HG02852 (cell line): ENCODE data around the gene ATP9B.

Experiments
- ATAC-seq: cut with Tn5 transposase; IDR thresholded peaks from one replicate; pipeline ENCODE4 v1.9.1; 2021; ENCODE audit warnings: mild to moderate bottlenecking, moderate library complexity; ENCODE audit not compliant: unreplicated experiment

The ATP9B gene

DNA sequence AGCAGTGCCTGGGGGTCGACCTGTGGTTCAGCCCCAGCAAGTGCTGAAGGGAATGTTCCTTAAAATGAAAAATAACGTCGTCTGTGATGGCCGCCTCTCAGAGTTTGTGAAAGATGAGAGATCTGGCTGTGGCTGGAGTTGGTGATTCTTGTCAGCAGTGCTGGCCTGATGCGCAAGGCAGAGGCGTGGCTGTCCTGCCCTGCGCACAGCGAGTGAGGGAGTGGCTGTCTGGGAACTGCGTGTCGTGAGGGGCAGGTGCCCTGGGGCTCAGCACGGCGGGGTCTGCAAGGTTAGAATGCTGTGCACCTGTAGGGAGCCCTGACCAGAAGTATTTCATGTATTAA, 335.3 kb downstream of the ATP9B start:
- ATAC-seq: no peak

DNA sequence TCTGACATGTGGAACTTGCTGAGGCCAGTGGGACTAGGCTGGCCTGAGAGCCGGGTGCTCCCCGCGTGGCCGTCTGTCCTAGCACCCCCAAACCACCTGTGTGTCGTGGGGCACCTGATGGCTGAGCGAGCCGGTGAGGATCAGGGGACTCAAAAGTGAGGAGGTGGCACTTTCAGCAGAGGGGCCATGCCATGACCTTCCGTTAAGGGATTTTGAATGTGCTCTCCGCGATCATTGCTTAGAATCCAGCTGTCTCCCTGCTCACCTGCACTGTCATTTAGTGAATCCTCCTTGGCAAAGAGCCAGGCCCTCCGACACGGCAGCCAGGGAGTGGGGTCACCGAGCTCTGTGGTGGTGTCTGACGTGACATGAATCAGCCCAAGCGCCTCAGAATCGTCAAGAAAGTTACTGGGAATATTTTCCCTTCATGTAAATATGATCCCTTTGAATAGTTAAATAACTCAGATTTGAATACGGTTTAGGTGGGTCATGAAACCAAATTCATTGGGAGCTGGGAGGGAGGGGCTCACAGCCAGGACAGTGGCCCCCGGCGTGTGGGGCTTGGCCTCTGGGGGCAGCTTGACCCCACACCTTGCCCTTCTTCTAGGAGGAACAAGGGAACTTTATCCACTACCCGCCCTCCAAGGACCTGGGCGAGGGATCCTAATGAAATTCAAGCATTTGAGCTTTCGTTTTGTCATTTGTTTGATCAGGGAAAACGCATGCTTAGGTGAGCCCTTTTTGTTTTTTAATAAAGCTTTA, 336.0 kb downstream of the ATP9B start:
- ATAC-seq: no peak

- peak; percentile 81 for ATAC-seq
These were observed 336.8 kb downstream of the ATP9B start for GRCh38 chr18:79405781-79406575.

GRCh38 chr18:79406708-79407107, 337.5 kb downstream of the ATP9B start:
- ATAC-seq: no peak

DNA sequence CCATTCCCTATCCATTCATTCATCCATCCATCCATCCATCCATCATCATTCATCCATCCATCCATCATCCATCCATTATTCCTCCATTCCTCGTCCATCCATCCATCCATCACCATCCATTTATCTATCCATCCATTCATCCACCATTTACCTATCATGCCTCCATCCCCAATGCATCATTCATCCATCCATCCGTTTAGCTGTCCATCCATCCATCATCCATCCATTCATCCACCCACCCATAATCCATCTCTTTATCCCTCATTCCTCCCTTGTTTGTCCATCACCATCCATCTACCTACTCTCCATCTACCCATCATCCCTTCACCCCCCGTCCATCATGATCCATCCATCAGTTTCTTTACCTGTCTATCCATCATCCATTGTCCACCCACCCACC, 340.1 kb downstream of the ATP9B start:
- no peak for ATAC-seq

DNA sequence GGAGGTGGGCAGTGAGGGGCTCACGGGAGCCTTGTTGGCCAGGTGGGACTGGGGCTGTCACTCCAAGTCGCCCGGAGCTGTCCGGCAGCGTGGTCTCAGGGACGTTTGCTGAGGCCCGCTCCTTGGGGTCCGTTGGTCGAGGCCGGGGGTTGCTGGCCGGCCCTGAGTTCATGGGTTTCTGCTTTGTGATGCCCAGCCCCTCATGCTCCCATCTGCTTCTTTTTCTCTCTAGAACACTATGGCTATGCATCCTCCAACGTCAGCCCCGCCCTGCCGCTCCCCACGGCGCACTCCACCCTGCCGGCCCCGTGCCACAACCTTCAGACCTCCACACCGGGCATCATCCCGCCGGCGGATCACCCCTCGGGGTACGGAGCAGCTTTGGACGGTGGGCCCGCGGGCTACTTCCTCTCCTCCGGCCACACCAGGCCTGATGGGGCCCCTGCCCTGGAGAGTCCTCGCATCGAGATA, 341.0 kb downstream of the ATP9B start:
- no peak for ATAC-seq

- no peak for ATAC-seq
These were observed 341.8 kb downstream of the ATP9B start for GRCh38 chr18:79410731-79411613.

DNA sequence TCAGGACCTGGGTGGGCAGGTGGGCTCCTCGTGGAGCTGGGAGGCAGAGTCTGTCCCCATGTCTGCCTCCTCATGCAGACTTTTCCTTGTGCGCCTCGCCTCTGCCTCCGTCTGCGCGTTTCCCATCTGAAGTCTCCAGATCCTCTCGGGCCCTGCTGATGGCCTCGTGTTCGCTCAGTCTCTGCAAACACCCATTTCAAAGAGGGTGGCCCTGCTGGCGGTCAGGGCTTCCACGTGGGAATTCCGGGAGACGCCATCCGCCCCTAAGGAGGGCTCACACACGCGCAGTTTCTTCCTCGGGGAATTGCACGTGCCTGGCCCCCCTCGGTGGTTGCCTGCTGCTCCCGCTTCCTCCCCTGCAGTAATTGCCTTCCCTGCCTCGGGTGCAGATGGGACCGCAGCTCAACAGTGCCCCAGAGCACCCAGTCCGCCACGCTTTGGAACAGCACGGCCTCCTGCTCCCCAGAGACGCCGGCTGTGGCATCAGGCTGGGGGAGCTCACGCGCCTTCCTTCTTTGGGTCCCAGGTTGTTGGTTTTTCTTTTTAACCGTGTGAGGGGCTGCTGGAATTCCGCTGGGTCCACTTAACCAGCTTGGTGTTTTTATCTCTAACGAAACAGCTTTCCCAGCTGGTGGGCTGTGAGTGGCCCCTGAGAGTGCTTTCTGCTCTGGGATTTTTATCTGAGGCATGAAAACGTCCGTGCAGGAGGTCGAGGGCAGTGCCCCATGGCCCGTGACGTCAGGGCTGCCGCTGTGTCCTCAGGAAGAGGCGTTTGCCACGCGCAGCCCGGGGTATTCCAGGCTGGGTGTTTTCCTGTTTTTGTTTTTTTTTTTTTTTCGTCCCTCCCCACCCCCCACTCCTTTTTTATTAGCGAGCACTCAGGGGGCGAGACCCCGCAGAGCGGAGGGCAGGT, 342.7 kb downstream of the ATP9B start:
- ATAC-seq: no peak

DNA sequence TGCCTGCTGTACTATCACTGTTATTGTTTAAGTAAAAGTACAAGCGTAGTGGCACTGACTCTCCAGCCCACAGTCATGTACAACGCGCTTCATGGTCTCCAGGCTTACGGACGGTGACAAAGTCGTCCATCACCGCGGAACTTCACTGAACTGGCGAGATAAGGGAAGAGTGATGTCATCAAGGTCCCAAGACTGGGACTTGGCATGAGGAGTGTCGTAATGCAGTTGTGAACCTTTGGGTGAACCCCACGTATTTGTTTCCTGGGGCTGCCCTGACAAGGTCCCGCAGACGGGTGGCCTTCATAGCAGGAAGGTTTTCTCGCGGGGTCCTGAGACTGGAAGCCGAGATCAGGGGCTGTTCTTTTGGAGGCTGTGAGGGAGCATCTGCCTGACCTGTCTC, 343.8 kb downstream of the ATP9B start:
- ATAC-seq: no peak

DNA sequence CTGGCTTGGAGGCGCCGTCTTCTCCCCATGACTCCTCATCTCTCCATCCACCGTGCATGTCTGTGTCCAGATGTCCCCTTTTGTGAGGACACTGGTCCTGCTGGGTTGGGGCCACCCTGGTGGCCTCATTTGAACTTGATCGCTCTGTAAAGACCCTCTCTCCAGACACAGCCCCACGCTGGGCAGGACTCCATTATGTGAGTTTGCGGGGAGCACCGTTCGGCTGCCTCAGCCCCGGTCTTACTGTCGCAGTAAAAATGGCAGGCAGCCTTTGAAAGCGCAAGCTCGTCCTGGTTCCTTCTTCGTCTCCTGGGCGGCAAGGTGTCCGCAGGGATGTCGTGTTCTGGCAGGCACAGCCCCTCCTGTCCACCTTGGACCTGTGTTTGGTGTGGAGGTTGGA, 344.2 kb downstream of the ATP9B start:
- ATAC-seq: no peak

DNA sequence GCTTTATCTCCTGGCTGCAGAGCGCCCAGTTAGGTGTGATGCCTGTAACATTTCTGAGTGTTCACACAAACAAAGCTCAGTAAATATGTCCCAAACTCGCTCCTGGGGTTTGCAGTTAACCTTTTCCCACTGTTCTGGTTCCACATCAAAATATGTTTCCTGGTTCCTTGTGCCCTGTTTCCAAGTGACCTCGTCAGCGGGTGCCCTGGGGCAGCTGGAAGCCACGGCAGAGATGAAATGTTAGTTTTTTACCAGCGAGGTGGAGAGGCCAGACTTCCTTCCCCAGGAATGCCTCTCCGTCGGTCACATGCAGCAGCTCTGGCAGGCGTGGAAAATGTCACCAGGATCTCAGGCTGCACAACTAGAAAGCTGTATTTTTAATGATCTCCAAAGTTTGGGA, 344.7 kb downstream of the ATP9B start:
- no peak for ATAC-seq

GRCh38 chr18:79416022-79416676, 347.0 kb downstream of the ATP9B start:
- ATAC-seq: no peak

- no peak for ATAC-seq
These were observed 347.5 kb downstream of the ATP9B start for GRCh38 chr18:79416677-79417052.

DNA sequence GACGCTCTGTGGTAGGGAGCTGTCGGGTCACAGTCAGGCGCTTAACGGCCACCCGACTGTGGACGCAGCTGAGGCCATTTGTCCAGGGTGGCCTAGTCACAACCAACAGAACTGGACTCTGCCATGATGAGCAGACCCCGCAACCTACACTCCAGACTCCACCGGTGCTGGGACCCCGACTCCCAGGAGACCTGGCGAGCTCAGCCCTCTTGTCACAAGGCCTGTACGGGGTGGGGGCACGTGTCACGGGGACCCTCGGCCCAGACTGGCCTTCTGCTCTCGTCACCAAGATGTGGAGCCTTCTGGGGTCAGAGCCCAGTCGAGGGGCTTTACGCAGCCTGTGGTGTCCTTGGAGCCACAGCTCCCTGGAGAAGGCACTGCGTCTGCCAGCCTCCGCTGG, 349.0 kb downstream of the ATP9B start:
- ATAC-seq: no peak

DNA sequence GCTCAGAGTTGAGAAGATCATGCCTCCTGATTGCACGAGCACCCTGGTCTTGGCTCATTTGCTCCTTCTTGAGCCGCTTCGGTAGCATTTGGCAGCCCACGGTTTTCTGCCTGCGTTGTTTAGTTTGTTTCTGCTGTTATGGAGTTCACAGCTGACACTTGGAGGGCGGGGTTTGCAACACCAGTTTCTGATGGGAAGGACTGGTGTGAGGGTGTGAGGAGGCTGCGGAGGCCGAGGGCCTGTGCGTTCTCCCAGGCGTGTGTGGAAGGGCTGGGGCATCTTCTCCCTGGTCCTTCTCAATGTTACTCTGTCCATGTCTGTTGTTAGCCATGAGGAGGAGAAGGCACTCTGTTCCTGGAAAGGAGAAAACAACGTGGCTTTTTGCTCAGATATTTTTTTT, 349.4 kb downstream of the ATP9B start:
- no peak for ATAC-seq

DNA sequence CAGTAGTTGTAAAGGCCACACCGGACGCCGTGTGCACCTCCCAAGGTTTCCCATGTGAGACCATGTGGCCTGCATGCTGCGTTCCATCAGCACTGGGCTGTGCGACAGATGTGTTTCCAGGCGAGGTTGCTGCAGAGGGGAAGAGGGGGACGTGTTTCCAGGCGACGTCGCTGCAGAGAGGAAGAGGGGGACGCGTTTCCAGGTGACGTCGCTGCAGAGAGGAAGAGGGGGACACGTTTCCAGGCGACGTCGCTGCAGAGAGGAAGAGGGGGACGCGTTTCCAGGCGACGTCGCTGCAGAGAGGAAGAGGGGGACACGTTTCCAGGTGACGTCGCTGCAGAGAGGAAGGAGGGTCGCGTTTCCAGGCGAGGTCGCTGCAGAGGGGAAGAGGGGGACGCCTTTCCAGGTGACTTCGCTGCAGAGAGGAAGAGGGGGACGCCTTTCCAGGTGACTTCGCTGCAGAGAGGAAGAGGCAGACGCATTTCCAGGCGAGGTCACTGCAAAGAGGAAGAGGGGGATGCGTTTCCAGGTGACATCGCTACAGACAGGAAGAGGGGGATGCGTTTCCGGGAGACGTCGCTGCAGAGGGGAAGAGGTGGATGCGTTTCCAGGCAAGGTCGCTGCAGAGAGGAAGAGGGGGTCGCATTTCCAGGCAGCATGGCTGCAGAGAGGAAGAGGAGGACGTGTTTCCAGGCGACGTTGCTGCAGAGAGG, 351.0 kb downstream of the ATP9B start:
- no peak for ATAC-seq

GRCh38 chr18:79421275-79421857, 352.2 kb downstream of the ATP9B start:
- ATAC-seq: no peak

GRCh38 chr18:79422022-79422782, 353.0 kb downstream of the ATP9B start:
- peak; percentile 91 for ATAC-seq
